ENCODE measurements around the gene PCBP3. TPM values are rescaled to one million over a fixed set of nuclear protein-coding genes. Genes with fewer than 3 reads are reported as not detected.

Gene PCBP3
- total RNA-seq, 1 donor from 2014 or later: 72.7 TPM

DNA sequence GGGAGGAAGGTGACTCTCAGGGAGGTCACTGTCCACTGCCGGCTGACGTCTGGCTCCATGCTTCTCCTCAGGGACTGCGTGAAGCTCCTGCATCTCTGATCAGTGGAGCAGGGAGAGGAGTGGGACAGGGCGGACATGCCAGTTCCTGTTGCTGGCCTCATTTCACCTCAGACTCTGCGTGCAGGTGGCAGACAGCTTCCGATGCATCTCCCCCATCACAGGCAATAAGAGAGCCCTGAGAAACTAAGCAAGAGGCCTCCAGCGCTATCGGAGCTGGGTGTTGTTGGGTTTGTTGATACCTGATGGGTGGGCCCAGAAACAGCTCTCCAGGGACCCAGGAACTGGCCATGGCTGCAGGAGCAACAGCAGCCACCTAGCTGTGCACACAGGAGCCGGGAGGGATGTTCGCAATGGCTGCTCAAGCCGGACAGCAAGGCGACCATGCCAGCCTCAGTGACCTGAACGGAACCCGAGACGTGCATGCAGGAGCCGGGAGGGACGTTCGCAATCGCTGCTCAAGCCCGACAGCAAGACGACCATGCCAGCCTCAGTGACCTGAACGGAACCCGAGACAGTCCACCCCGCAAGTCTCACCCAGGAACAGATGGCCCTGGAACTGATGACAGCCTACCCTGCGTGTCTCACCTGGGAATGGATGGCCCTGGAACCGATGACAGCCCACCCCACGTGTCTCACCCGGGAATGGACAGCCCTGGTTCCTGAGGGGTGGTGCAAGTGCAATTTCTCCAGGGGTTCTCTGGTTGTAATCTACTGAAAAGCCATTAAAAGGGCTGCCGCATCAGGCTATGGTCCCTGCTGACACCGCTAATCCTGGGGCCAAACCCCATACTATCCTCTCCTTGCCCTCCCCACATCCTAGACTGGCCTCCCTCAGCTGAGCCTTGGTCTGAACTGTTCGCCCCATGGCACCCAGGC lies 14.2 kb upstream of the PCBP3 start:
- H3K4me1 Mint-ChIP-seq (ENCODE audit: low read depth, unreplicated experiment): peaks cover 2% of the 10 kb centered on the region
- peaks cover 1% of the 10 kb centered on the region for H3K27me3 Mint-ChIP-seq (ENCODE audit: unreplicated experiment)
- TF ChIP-seq, protein P1, sequence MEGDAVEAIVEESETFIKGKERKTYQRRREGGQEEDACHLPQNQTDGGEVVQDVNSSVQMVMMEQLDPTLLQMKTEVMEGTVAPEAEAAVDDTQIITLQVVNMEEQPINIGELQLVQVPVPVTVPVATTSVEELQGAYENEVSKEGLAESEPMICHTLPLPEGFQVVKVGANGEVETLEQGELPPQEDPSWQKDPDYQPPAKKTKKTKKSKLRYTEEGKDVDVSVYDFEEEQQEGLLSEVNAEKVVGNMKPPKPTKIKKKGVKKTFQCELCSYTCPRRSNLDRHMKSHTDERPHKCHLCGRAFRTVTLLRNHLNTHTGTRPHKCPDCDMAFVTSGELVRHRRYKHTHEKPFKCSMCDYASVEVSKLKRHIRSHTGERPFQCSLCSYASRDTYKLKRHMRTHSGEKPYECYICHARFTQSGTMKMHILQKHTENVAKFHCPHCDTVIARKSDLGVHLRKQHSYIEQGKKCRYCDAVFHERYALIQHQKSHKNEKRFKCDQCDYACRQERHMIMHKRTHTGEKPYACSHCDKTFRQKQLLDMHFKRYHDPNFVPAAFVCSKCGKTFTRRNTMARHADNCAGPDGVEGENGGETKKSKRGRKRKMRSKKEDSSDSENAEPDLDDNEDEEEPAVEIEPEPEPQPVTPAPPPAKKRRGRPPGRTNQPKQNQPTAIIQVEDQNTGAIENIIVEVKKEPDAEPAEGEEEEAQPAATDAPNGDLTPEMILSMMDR (IDR thresholded peaks at IDR 0.05; ENCODE audit: partially characterized antibody, unreplicated experiment): no peak
- H3K27ac Mint-ChIP-seq (ENCODE audit: unreplicated experiment): no peak overlapping the region
- no peak overlapping the region for H3K4me3 Mint-ChIP-seq (ENCODE audit: unreplicated experiment)
- H3K9me3 Mint-ChIP-seq (ENCODE audit: unreplicated experiment): peaks cover 4% of the 10 kb centered on the region
- H3K36me3 Mint-ChIP-seq (ENCODE audit: unreplicated experiment): no peaks in the 10 kb centered on the region
- no peak for DNase-seq

DNA sequence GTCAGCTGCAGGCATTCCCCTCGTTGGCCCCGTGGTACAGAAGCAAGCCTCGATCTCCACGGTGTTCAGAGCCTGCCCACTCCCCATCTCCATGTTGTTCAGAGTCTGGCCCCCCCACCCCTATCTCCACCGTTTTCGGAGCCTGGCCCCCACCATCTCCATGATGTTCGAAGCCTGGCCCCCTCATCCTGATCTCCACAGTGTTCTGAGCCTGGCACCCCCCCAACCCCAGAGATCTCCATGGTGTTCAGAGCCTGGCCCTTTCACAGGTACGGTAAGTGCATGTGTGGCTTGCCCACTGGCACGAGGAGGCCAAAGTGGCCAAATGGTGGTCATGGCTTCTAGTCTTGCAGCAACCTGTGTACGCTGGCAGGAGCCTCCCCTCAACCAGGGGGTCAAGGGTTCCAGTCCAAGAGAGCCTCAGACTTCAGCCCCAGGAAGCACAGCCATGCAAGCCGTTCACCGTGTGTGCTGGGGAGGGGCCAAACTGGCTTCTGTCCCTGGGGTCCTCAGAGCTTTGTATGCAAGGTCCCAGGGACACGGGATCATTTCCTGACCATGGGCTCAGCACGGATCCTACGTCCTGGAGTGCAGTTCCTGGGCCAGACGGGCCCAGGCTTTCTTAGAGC lies 13.3 kb upstream of the PCBP3 start:
- Mint-ChIP-seq H3K27ac (ENCODE audit: unreplicated experiment) (no peak overlapping the region), H3K4me3 (ENCODE audit: unreplicated experiment) (no peak overlapping the region), H3K36me3 (ENCODE audit: unreplicated experiment) (no peaks in the 10 kb centered on the region), H3K9me3 (ENCODE audit: unreplicated experiment) (peaks cover 4% of the 10 kb centered on the region), H3K27me3 (ENCODE audit: unreplicated experiment) (peaks cover 1% of the 10 kb centered on the region), H3K4me1 (ENCODE audit: low read depth, unreplicated experiment) (peaks cover 2% of the 10 kb centered on the region)
- TF ChIP-seq, protein P1 (IDR thresholded peaks at IDR 0.05; ENCODE audit: partially characterized antibody, unreplicated experiment): no peak
- no peak for DNase-seq

DNA sequence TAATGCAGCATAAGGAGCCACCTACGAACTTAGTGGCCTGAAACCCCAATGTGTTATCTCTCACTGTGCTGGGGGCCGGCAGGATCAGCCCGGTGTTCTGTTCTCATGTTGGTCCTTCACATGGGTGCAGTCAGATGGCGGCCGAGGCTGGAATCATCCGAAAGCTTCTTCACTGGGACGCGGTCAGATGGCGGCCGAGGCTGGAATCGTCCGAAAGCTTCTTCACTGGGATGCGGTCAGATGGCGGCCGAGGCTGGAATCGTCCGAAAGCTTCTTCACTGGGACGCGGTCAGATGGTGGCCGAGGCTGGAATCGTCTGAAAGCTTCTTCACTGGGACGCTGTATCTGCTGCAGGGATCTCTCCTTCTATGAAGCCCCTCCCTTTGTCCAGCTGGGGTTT lies 12.6 kb upstream of the PCBP3 start:
- no peak overlapping the region for H3K4me3 Mint-ChIP-seq (ENCODE audit: unreplicated experiment)
- no peak for DNase-seq
- no peaks in the 10 kb centered on the region for H3K36me3 Mint-ChIP-seq (ENCODE audit: unreplicated experiment)
- no peak overlapping the region for H3K27ac Mint-ChIP-seq (ENCODE audit: unreplicated experiment)
- H3K4me1 Mint-ChIP-seq (ENCODE audit: low read depth, unreplicated experiment): peaks cover 2% of the 10 kb centered on the region
- no peaks in the 10 kb centered on the region for H3K27me3 Mint-ChIP-seq (ENCODE audit: unreplicated experiment)
- H3K9me3 Mint-ChIP-seq (ENCODE audit: unreplicated experiment): peaks cover 4% of the 10 kb centered on the region
- TF ChIP-seq, protein P1 (IDR thresholded peaks at IDR 0.05; ENCODE audit: partially characterized antibody, unreplicated experiment): no peak

DNA sequence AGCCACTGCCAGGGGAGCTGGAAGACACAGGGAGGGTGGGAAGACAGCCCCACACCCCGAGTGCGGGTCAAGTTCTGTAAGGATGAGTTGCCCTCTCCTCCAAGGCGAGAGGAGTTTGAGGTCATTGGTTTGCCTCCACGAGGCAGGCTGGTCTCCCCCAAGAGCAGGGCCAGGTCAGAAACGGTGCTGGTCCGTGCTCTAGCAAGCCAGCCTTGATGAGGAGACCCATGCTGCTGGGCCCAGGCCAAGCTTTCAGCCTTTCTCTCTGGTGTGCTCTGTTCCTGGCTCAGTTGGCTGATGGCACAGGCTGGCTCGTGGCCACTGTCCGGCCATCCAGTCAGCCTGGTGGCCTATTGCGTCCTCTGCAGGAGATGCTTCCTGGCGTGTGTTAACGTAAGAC lies 12.0 kb upstream of the PCBP3 start:
- TF ChIP-seq, protein P1 (IDR thresholded peaks at IDR 0.05; ENCODE audit: partially characterized antibody, unreplicated experiment): no peak
- H3K9me3 Mint-ChIP-seq (ENCODE audit: unreplicated experiment): peaks cover 3% of the 10 kb centered on the region
- H3K36me3 Mint-ChIP-seq (ENCODE audit: unreplicated experiment): no peaks in the 10 kb centered on the region
- H3K27ac Mint-ChIP-seq (ENCODE audit: unreplicated experiment): no peak overlapping the region
- no peak overlapping the region for H3K4me3 Mint-ChIP-seq (ENCODE audit: unreplicated experiment)
- no peaks in the 10 kb centered on the region for H3K27me3 Mint-ChIP-seq (ENCODE audit: unreplicated experiment)
- peaks cover 2% of the 10 kb centered on the region for H3K4me1 Mint-ChIP-seq (ENCODE audit: low read depth, unreplicated experiment)
- DNase-seq: no peak

DNA sequence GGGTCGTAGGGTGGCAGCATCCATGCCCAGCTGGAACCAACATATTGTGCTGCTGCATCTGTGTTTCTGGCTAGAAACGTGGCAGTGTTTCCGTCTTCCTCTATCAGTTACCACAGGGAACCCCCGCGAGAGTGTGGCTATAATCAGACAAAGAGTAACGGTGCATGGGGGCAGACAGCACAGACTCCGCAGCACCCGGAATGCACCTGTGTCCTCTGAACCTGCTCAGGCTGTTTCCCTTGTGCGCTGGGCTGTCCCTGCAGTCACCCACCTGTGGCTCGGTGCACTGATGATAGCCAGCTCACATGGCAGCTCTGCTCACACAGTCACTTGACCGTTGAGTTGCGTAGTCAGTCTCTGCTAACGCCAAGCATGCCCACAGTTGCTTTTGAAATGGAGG lies 11.4 kb upstream of the PCBP3 start:
- TF ChIP-seq, protein P1 (IDR thresholded peaks at IDR 0.05; ENCODE audit: partially characterized antibody, unreplicated experiment): no peak
- Mint-ChIP-seq H3K4me1 (ENCODE audit: low read depth, unreplicated experiment) (peaks cover 2% of the 10 kb centered on the region), H3K4me3 (ENCODE audit: unreplicated experiment) (no peak overlapping the region), H3K27me3 (ENCODE audit: unreplicated experiment) (peaks cover 2% of the 10 kb centered on the region), H3K27ac (ENCODE audit: unreplicated experiment) (no peak overlapping the region), H3K9me3 (ENCODE audit: unreplicated experiment) (peaks cover 2% of the 10 kb centered on the region), H3K36me3 (ENCODE audit: unreplicated experiment) (no peaks in the 10 kb centered on the region)
- DNase-seq: no peak
